Loucy (cell line): ENCODE results near the gene PLET1.

ENCODE experiments used
- H2AFZ ChIP-seq: fragments of 200-600 bp; sonication (generic); 2 replicates; pipeline ENCODE4 v1.6.0; 2016; ENCODE audit warnings: antibody characterized with exemption, mild to moderate bottlenecking, low read length, moderate library complexity
- H3F3A ChIP-seq: fragments of 200-600 bp; 2 replicates; pipeline ENCODE4 v1.6.0; 2016; ENCODE audit warnings: antibody characterized with exemption, low read depth, mild to moderate bottlenecking
- H3K27me3 ChIP-seq: fragments of 200-600 bp; sonication (generic); 2 replicates; pipeline ENCODE4 v1.6.1; 2014; ENCODE audit warnings: low read length, mild to moderate bottlenecking; ENCODE audit not compliant: insufficient read depth, poor library complexity, severe bottlenecking
- H3K36me3 ChIP-seq: fragments of 200-600 bp; sonication (generic); 2 replicates; pipeline ENCODE4 v1.6.1; 2016; ENCODE audit warnings: low read length; ENCODE audit not compliant: insufficient read depth
- H3K4me1 ChIP-seq: fragments of 200-600 bp; sonication (generic); 2 replicates; pipeline ENCODE4 v1.5.1; 2014; ENCODE audit warnings: low read length, mild to moderate bottlenecking; ENCODE audit not compliant: insufficient read depth, poor library complexity, severe bottlenecking
- H3K4me2 ChIP-seq: fragments of 200-600 bp; sonication (generic); 2 replicates; pipeline ENCODE4 v1.6.0; 2014; ENCODE audit warnings: antibody characterized with exemption, low read length, low read depth, mild to moderate bottlenecking; ENCODE audit not compliant: poor library complexity, severe bottlenecking
- H3K4me3 ChIP-seq: fragments of 200-600 bp; sonication (generic); 2 replicates; pipeline ENCODE4 v1.5.1; 2014; ENCODE audit warnings: low read length, mild to moderate bottlenecking, mixed read lengths; ENCODE audit not compliant: poor library complexity, severe bottlenecking
- H3K79me2 ChIP-seq: fragments of 200-600 bp; sonication (generic); 2 replicates; pipeline ENCODE4 v1.6.1; 2014; ENCODE audit warnings: low read length; ENCODE audit not compliant: insufficient read depth
- H3K9ac ChIP-seq: fragments of 200-600 bp; sonication (generic); 2 replicates; pipeline ENCODE4 v1.6.0; 2014; ENCODE audit warnings: mild to moderate bottlenecking, low read depth, low read length, moderate library complexity; ENCODE audit not compliant: poor library complexity, severe bottlenecking
- H3K9me2 ChIP-seq: fragments of 200-600 bp; sonication (generic); replicated peaks from 2 replicates; pipeline ENCODE4 v1.6.1; 2016; ENCODE audit warnings: low read depth, low read length, mixed read lengths
- H3K9me3 ChIP-seq: fragments of 200-600 bp; sonication (generic); 2 replicates; pipeline ENCODE4 v1.6.1; 2014; ENCODE audit warnings: mild to moderate bottlenecking, antibody characterized with exemption, low read length, low read depth; ENCODE audit not compliant: insufficient read depth
- H4K20me1 ChIP-seq: fragments of 200-600 bp; sonication (generic); 2 replicates; pipeline ENCODE4 v1.6.0; 2014; ENCODE audit warnings: antibody characterized with exemption, low read length, mild to moderate bottlenecking; ENCODE audit not compliant: insufficient read depth, poor library complexity, severe bottlenecking
- EZH2phosphoT487 ChIP-seq: fragments of 200-600 bp; IDR thresholded peaks from 2 replicates; pipeline ENCODE4 v1.6.1; 2018; ENCODE audit warnings: antibody characterized with exemption, mild to moderate bottlenecking, moderate library complexity, borderline replicate concordance
- TF ChIP-seq, protein P1 (sequence below): fragments of 200-600 bp; sonication (generic); conservative IDR thresholded peaks from 2 replicates; pipeline ENCODE4 v1.5.1; 2014; ENCODE audit warnings: mild to moderate bottlenecking, antibody characterized with exemption, low read length

PLET1 gene, protein sequence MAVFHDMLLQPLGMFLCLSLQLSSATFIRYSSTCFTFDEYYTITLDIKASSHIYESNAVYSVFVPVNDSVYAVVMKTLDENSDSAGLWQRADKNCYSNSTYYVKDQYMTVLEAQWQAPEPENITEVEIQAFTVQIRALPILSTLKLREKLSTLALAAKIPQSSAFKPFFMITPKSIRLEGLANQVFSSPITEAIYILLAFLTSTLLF

DNA sequence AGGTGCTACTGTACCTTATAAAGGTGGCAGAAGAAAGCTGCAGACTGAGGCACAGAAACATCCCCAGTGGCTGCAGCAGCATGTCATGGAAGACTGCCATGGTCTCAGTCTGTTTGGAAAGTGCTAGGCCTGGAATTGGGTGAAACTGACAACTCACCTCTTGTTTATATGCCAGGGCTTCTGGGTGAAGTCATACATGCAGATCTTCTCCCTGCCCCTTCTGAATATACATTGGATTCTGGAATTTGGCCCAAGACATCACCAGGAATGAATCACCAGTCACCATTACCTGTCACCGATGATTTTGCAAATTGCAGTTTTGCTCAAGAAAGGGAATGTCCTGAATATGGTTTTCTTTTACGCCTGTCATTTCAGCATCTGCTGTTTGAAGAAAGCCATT lies at the start of gene PLET1:
TSS of gene PLET1 (minus strand) at position 371 of the 400 bp plus-strand sequence. CDS start at position 100, 271 bp downstream.
- Histone ChIP-seq H3K4me3 (no peak within 1 kb of the TSS), H4K20me1 (no peaks in the 10 kb centered on the region), H3K9me2 (no peaks in the 10 kb centered on the region), H3K9me3 (no peaks in the 10 kb centered on the region), H2AFZ (no peak within 1 kb of the TSS), H3K9ac (no peak within 1 kb of the TSS), H3K27me3 (no peaks in the 10 kb centered on the region), H3K36me3 (no peaks in the 10 kb centered on the region), H3K4me2 (no peak within 1 kb of the TSS), H3F3A (no peaks in the 10 kb centered on the region), H3K79me2 (no peaks in the 10 kb centered on the region), H3K4me1 (no peaks in the 10 kb centered on the region)
- TF ChIP-seq, protein P1, sequence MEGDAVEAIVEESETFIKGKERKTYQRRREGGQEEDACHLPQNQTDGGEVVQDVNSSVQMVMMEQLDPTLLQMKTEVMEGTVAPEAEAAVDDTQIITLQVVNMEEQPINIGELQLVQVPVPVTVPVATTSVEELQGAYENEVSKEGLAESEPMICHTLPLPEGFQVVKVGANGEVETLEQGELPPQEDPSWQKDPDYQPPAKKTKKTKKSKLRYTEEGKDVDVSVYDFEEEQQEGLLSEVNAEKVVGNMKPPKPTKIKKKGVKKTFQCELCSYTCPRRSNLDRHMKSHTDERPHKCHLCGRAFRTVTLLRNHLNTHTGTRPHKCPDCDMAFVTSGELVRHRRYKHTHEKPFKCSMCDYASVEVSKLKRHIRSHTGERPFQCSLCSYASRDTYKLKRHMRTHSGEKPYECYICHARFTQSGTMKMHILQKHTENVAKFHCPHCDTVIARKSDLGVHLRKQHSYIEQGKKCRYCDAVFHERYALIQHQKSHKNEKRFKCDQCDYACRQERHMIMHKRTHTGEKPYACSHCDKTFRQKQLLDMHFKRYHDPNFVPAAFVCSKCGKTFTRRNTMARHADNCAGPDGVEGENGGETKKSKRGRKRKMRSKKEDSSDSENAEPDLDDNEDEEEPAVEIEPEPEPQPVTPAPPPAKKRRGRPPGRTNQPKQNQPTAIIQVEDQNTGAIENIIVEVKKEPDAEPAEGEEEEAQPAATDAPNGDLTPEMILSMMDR: no peak
- no peak for TF ChIP-seq EZH2phosphoT487

DNA sequence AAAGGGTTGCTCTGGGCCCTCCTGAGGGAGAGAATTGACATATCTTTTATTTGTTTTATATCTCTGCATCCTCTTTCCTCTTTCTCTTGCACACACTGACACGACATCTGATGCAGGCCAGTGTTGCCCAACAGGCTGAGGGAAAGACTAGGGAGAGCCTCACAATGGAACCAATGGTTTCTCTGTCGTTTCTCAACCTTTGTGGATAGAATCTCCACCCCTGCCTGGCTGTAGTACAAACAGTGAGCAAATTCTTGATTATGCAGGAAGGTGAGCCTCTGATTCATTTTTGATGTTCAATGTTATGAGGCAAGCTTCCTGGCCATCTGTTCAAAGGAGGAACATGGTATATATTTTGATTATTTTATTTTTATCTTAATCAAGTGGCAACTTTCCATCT lies 49.8 kb upstream of the PLET1 start:
- Histone ChIP-seq H3K9me3 (no peaks in the 10 kb centered on the region), H3K27me3 (no peaks in the 10 kb centered on the region), H3K79me2 (no peaks in the 10 kb centered on the region), H3K4me2 (no peak overlapping the region), H4K20me1 (no peaks in the 10 kb centered on the region), H3K9ac (no peak overlapping the region), H3F3A (no peaks in the 10 kb centered on the region), H2AFZ (no peak overlapping the region), H3K9me2 (no peaks in the 10 kb centered on the region), H3K4me3 (no peak overlapping the region), H3K4me1 (no peaks in the 10 kb centered on the region), H3K36me3 (no peaks in the 10 kb centered on the region)
- no peak for TF ChIP-seq EZH2phosphoT487
- TF ChIP-seq, protein P1: no peak

DNA sequence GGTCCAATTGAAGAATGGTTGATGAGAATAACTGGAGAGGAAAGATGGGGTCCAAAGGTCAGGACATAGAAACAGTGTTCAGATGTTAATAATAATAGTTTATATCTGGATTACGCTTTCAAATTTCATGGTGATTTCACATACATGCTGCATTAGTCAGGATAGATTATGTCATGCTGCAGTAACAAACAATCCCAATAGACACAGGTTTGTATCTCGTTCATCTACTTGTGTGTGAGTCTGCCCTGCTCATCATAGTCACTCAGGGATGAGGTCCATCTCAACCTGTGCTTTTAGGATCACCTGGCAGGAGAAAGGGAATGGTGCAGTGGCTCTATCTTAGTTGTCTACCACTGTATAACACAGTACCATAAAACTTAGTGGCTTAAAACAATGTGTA lies 48.0 kb upstream of the PLET1 start:
- no peaks in the 10 kb centered on the region for H3K79me2 ChIP-seq
- no peaks in the 10 kb centered on the region for H3K4me1 ChIP-seq
- TF ChIP-seq EZH2phosphoT487: no peak
- TF ChIP-seq, protein P1: no peak
- H4K20me1 ChIP-seq: no peaks in the 10 kb centered on the region
- no peaks in the 10 kb centered on the region for H3K9me3 ChIP-seq
- H3F3A ChIP-seq: no peaks in the 10 kb centered on the region
- no peak overlapping the region for H3K9ac ChIP-seq
- H3K9me2 ChIP-seq: no peaks in the 10 kb centered on the region
- H3K27me3 ChIP-seq: no peaks in the 10 kb centered on the region
- H2AFZ ChIP-seq: no peak overlapping the region
- H3K36me3 ChIP-seq: no peaks in the 10 kb centered on the region
- no peak overlapping the region for H3K4me3 ChIP-seq
- no peak overlapping the region for H3K4me2 ChIP-seq
